Stimulated activated CD4-positive, alpha-beta T cell treated with anti-CD3 and anti-CD28 coated beads, Interleukin-1b, Interleukin-23, amount 100 ng/mL, for 1 hour (primary cell): Measurements from ENCODE around the gene ATP2A3.

Experiments
- DNase-seq, 2 donors: peaks; one replicate each; pipeline ENCODE4 v3.0.0-alpha.2; 2020; ENCODE audit warnings: low read depth in 2 of 2

The ATP2A3 gene

DNA sequence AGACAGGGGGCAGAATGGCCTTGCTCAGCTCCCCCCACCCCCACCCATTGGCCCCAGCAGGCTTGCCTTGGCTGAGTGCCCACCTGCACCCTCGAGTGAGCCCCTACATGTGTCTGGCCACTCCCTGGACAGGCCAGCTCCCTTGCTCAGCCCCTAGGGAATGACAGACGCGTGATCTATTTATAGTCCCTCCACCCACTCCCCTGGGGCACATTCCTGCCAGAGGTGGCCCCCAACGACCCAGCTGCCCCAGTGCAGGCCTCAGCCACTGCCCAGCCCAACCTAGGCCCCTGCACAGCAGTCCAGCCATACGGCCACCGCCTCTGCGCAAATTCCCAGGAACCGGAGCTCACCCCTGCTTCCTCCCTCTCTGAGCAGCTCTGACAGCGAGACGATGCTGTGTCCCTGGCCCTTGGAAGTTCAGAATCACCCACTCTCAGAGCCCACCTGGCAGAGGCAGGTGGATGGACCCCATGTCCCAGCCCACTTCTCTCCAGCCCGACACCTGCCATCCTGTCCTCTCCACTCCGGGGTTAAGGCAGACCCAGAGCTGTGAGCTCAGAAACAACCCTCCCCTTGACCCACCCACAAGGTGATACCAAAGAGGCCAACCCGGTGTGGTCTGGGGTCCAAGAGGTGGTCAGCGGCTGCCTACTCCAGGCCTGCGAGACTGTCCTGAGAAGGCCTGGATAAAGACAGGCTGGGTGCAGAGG, 36.5 kb downstream of the ATP2A3 start:
- no peak for DNase-seq

DNA sequence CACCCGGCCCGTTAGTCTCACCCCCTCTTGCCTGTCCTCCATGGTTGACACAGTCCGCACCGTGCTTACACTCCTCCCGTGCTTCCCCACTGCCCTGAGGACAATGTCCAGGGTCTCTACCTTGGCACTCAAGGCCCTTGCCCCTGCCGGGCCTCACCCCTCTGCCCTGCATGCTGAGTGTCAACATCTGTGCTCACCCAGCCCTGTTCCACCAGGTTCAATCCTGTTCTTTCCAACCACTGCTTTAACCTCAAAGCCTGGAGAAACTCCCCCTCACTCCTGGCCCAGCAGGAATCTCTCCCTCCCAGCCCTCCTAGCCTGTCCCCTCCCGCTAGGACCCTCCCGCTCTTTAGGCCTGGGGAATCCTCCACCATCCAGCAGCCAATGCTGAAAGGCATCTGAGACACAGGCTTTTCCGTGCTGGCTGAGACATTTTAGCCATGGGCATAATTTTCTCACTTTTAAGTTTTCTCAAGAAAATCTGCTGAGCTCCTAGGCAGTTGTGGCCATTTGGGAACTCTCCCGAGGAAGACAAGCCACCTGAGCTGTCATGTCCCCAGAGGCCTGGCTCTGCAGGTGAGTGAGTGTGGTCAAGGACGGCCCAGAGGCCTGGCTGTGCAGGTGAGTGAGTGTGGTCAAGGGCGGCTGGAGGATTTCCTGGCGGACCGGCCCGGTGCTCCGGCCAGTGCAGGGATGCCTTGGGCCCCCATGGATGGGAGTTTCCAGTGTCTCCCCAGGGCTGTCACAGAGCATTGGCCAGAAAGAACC, 37.2 kb downstream of the ATP2A3 start:
- no peak for DNase-seq

DNA sequence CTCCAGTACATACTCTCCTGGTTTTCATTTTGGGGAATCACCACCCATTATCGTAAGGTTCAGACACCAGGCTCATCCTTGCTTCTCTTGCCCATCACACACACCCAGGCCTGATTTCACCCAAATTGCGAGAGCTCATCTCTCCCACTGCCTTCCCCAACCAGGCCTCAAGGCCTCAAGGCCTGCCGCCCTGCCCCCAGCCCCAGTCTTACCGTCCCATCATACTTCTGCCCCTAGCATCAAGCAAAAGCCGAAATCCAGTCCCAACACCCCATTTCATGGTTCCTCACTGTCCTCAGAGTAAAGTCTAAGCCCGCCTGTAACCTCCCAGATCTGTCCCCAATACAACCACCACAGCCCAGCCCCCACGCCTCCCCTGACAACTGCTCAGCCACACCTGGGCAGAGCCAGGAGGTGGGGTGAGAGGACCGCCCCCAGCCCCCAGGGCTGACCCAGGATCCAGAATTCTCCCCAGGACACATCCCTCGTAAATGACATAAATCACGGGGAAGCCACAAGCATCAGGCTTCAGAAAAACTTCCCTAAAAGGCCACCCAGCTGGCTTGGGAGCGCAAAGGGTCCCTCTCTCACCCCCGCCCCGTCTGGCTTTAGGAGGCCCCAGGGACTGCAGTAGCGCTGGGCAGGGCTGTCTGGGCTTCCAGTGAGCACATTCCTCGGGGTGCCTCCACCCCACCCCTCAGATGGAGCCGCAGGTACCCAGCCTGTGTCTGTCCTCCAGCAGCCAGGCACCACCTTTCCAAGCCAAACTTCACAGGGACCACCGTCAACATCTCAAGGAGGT, 38.4 kb downstream of the ATP2A3 start:
- DNase-seq = no peak

GRCh38 chr17:3924512-3925350, 39.5 kb downstream of the ATP2A3 start:
- DNase-seq = no peak

GRCh38 chr17:3923466-3924190, 40.6 kb downstream of the ATP2A3 start:
- DNase-seq = no peak

DNA sequence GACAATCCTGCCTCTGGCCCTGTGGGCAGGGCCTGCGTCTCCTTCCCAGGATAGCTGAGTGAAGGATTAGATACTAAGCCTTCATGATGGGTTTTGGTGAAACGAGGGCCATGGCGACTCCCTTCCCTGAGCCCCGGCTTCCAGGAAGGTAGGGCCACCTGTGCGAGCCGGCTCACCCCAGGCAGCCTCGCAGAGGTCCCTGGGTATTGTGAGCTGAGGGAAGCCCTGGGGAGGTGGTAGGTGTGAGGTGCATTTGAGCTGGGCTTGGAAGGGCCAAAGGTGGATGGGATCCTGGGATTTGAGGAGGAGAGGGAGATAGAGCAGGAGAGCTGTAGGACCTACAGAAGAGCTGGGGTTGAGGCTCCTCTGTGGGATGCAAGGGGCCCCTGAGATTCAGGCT, 41.5 kb downstream of the ATP2A3 start:
- no peak for DNase-seq

- no peak for DNase-seq
Measured at GRCh38 chr17:3921502-3922319, 42.5 kb downstream of the ATP2A3 start.

GRCh38 chr17:3921006-3921405, 43.2 kb downstream of the ATP2A3 start:
- no peak for DNase-seq

GRCh38 chr17:3919123-3919624, 45.1 kb downstream of the ATP2A3 start:
- DNase-seq = no peak

GRCh38 chr17:3918372-3919122, 45.7 kb downstream of the ATP2A3 start:
- DNase-seq = no peak

GRCh38 chr17:3917391-3917931, 46.8 kb downstream of the ATP2A3 start:
- DNase-seq = no peak

GRCh38 chr17:3916825-3917224, 47.4 kb downstream of the ATP2A3 start:
- DNase-seq = no peak

DNA sequence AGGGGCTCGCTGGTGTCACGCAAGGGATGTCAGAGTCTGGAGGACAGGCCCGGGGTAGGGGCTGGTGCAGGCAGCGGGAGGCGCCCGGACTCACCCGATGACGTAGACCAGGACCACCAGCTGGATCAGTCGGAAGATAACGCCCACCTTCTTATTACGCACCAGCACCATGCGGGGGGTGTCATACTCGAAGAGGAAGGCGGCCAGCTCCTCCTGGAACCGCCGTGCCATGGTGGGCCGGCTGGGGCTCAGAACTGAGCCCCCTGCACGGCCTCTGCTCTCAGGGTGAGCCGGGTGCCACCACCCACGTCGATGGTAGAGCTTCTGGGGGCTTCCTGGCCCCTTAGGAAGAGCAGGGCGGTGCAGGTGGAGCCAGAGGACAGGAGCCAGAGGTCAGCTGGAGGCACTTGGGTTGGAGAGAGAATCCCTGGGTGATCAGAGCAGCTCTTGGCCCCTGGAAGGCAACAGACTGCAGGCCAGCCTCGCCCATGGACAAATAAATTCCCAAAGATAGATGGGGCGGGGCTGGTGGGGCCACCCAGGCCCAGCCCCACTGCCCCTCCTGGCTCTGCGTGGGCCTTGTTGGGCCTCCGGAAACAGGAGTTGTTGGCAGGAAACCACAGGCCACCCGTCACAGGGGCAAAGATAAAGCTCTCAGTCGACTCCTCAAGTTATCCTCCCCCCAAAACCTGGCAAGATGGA, 48.1 kb downstream of the ATP2A3 start, which contains the start of gene P2RX1:
Gene P2RX1, minus strand, starts transcription at position 471 of the 702 bp plus-strand sequence. Its CDS starts 240 bp downstream, at position 231.
- no peak for DNase-seq

DNA sequence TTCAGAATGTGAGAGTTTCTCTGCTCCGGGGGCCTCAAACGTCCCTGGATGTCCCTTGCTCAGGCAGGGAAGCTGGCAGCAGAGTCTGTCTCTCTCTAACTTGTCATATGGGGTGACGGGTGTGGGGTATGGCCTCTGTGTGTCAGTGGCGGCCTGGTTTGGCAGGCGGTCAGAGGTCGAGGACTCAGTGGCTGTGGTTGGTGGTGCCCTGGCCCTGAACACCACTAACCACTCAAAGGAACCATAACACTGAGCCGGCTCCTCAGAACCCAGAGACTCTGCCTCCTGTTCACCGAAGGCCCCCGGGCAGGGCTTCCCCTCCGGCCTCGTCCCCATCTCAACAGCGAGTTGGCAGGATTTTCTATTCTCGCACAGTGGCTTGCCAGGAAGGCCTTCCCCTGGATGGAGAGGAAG, 48.6 kb downstream of the ATP2A3 start:
- no peak for DNase-seq

- no peak for DNase-seq
Measured at GRCh38 chr17:3914312-3914670, 49.9 kb downstream of the ATP2A3 start.

GRCh38 chr17:3913531-3914311, 50.5 kb downstream of the ATP2A3 start:
- peak; percentile 58 to 64 for DNase-seq

GRCh38 chr17:3912827-3913226, 51.4 kb downstream of the ATP2A3 start:
- no peak for DNase-seq
